RPMI8226 (cell line): ENCODE measurements around the gene CLMN.
A peak's percentile ranks its signal among the peaks of the same experiment; 100 is the strongest.

Experiments used
- DNase-seq: peaks from one replicate; pipeline ENCODE4 v3.0.0-alpha.2; 2015

Gene CLMN

GRCh38 chr14:95341564-95341963, 21.9 kb upstream of the CLMN start:
- DNase-seq = no peak

- DNase-seq = no peak
These were observed 21.4 kb upstream of the CLMN start for GRCh38 chr14:95341115-95341514.

DNA sequence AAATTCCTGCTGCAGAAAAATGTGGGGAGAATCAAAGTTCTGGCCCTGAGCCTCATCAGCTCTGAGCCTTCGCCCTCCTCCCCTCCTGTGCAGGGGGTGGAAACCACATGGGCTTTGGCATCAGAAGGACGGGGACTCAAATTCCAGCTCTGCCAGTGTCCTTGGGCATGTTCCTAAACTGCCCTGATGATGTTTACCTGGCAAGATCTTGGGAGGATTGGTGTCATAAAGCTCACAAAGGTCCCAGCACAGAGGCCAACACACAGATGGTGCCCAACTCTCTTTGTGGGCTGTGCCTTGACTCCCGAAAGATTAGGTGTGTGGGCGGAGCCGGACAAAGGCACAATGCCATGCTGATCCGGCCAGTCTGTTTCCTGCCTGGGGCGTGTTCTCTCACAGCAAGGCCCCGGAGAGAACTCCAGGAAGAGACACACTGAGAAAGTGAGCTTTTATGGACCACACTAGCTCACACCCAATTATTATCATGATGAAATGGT, 20.5 kb upstream of the CLMN start:
- peak; percentile 62 for DNase-seq

- no peak for DNase-seq
These were observed 19.7 kb upstream of the CLMN start for GRCh38 chr14:95339301-95339865.

DNA sequence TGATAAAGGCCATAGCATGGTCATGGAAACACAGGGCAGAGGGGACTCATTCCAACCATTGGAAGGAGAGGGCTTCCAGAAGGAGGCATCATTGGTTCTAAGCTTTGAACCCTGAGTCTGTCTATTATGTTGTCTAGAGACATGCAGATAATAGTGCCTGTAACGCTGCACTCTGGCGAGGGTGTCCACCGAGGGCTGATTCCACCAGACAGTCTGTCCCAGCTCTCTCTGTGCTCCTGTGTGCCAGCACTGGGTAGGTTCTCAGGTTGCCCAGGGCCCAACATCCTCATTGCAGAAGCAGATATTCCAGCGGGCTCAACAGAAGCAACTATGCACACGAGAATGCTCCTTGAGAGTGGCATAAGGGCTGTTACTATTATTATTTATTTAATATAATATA, 18.7 kb upstream of the CLMN start:
- no peak for DNase-seq

DNA sequence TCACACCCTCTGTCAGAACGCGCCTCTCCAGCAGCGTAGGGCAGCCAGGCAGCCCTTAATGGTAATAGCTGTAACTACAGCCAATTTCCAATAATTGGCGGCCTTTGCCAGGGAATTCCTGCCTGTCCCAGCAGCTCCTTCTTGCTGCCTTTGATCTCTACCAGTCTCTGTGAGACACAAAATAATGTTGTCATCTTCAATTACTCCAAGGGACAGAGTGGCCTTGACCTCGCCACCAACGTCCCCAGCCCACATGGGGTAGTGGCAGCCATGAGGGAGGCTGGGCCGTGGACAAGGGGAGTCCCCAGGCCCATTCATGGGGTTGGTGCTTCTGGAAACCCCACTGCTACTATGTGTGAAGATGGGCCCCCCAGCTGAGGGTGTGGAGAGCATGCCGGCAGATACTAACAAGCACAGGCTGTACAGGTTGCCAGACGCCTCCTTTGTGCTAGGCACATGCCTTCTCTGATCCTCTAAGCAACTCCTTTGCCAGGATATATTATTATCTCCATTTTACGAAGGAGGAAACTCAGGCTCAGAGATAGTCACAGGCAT, 17.4 kb upstream of the CLMN start:
- DNase-seq = no peak

- no peak for DNase-seq
These were observed 16.6 kb upstream of the CLMN start for GRCh38 chr14:95336192-95336760.

DNA sequence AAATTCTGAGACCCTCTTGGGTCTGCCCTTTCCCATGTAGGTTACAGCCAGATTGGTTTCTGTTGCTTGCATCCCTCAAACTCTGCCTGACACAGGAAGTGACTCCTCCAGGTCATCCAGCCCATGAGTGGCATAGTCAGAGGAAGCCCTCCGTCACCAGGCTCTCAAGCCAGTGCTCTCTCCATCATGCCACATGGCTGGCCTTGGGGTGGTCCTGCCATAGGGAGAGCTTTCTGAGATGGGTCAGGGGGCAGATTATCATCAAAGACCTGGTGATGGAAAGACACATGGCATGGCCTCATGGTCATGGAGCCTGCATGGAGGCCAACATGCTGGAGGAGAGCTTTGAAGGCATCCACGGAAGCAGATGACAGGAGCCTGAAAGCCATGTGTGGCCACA, 15.4 kb upstream of the CLMN start:
- DNase-seq = no peak

- DNase-seq = no peak
These were observed 14.3 kb upstream of the CLMN start for GRCh38 chr14:95334044-95334443.

DNA sequence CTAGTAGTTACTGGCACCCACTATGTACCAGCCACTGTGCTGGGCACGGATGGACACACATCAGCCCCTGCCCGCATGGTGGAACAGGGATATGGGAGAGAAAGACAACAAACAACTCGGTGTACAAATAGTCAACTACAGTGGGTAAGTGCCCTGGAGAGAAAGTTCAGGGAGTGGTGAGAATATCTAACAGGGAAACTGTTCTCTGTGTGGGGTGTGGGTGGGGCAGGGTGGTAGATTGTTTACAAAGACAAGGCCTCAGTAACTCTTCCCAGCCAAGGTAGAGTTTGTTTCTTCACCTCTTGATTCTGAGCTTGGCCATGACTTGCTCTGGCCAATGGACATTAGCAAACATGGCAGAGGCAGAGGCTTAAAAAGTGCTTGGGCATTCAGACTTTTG, 12.9 kb upstream of the CLMN start:
- DNase-seq = no peak

- DNase-seq = no peak
These were observed 12.2 kb upstream of the CLMN start for GRCh38 chr14:95331708-95332408.

GRCh38 chr14:95330591-95331370, 11.1 kb upstream of the CLMN start:
- peak; percentile 44 for DNase-seq

GRCh38 chr14:95329941-95330340, 10.2 kb upstream of the CLMN start:
- no peak for DNase-seq

- DNase-seq = no peak
These were observed 9.2 kb upstream of the CLMN start for GRCh38 chr14:95328729-95329503.

DNA sequence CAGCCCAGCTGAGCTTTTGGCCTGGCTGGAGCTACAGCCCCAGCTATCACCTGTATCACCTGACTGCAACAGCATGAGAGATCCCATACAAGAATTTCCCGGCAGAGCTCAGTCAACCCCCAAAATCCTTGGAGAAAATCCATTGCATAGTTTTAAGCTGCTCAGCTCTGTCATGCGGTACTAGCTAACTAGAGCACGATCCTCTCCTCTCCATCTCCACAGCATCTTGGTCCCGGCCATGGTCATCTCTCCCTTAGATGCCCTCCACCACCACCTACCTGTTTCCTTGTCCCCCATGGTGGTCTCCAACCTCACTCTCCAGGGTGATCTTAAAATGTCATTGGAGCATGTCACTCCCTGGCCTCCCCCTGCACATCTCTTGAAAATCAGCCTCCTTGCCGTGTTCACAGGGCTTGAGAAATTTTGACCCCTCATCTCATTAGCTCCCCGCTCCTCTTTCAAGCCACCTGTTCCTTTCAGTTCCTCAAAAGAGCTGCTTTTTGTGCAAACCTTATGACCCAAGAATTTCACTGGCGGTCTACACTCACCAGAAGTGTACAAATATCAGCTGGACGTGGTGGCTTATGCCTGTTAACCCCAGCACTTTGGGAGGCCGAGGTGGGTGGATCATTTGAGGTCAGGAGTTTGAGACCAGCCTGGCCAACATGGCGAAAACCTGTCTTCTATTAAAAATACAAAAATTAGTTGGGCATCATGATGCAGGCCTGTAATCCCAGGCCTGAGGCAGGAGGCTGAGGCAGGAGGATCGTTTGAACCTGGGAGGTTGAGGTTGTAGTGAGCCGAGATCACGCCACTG, 8.1 kb upstream of the CLMN start:
- peak; percentile 89 for DNase-seq

- peak; percentile 32 for DNase-seq
These were observed 7.3 kb upstream of the CLMN start for GRCh38 chr14:95326987-95327386.

DNA sequence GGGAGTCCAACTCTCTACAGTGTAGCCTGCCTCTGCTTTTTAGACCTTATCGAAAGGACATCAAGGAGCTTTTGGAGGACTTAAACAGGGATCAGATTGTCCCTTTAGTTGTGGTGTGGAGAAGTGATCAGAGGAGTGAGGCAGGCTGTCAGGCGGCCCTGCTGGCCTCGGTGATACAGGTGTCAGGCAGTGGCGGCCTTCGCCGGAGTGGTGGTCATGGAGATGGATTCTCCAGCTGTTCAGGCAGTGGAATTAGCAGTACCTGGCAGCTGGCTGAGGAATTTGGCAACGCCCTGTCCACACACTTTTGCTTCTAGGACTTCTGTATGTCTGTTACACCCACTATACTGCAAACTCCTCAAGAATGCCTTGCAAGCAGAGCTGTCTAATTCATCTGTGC, 4.2 kb upstream of the CLMN start:
- DNase-seq = no peak

DNA sequence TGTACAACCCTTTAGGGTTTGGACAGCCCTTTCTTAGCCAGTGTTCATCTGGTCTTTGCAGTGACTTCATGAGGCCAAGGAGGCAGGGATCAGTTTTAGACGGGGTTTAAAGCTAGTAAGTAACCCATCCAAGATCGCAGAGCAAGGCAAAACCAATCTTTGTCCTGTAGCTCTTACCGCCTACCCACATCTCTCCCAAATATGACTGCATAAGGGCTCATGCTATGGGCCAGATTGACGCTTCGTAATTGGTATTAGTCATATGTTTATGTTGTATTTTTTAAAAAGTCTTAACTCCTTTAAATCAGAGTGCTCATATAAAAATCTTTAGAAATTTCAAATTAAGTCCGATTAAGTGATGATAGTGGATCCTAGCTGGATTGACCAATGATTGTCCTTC, 3.7 kb upstream of the CLMN start:
- DNase-seq = no peak

DNA sequence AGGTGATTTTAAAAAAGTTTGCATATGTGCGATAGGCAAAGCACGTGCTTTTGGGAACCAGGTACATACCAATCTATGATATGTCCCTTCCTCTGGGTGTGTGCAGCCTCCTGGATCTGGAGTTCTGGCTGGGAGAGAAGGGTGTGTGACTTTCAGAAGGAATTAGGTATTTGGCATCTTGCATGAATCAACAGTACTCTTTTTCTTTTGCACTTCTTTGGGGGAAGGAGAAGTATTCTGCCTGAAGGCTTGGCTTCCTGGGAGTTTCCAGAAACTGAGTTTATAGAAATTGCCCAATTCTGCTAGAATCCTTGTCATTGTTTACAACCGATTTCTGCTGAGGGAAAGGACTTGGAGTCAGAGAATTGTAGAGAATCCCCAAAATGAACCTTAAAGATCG, 2.9 kb upstream of the CLMN start:
- DNase-seq = no peak

GRCh38 chr14:95321693-95322455, 2.2 kb upstream of the CLMN start:
- no peak for DNase-seq
